HG02642 (cell line): ENCODE measurements around the gene ACTC1.

Experiments used
- ATAC-seq: cut with Tn5 transposase; IDR thresholded peaks from one replicate; pipeline ENCODE4 v1.9.1; 2021; ENCODE audit warnings: mild to moderate bottlenecking; ENCODE audit not compliant: unreplicated experiment, poor library complexity

The ACTC1 gene

GRCh38 chr15:34768530-34768929, 26.8 kb downstream of the ACTC1 start:
- ATAC-seq: no peak

GRCh38 chr15:34765741-34766140, 29.6 kb downstream of the ACTC1 start:
- no peak for ATAC-seq

GRCh38 chr15:34760909-34761308, 34.4 kb downstream of the ACTC1 start:
- no peak for ATAC-seq

- ATAC-seq: no peak
Measured at GRCh38 chr15:34759992-34760391, 35.4 kb downstream of the ACTC1 start.

GRCh38 chr15:34759347-34759746, 36.0 kb downstream of the ACTC1 start:
- ATAC-seq: no peak

GRCh38 chr15:34757262-34757661, 38.1 kb downstream of the ACTC1 start:
- ATAC-seq: no peak

GRCh38 chr15:34755419-34755773, 40.0 kb downstream of the ACTC1 start:
- no peak for ATAC-seq

- no peak for ATAC-seq
Measured at GRCh38 chr15:34754674-34755418, 40.5 kb downstream of the ACTC1 start, which contains the start of gene GJD2. Gene GJD2 (minus strand): TSS chr15:34754998. CDS start chr15:34754488, 510 bp downstream.

GRCh38 chr15:34754171-34754601, 41.2 kb downstream of the ACTC1 start:
- no peak for ATAC-seq

GRCh38 chr15:34753236-34753894, 42.0 kb downstream of the ACTC1 start:
- no peak for ATAC-seq

- ATAC-seq: no peak
Measured at GRCh38 chr15:34749691-34750090, 45.7 kb downstream of the ACTC1 start.
